GM12872 (cell line): ENCODE data around the gene RETREG2.

ENCODE experiments used
- CTCF ChIP-seq: IDR thresholded peaks from 3 replicates; pipeline ENCODE4 v1.5.1; 2011; ENCODE audit warnings: low read depth, mild to moderate bottlenecking, low read length, moderate library complexity; ENCODE audit not compliant: insufficient read depth

The RETREG2 gene

GRCh38 chr2:219182331-219183150 lies 4.5 kb downstream of the RETREG2 start:
- no peak for TF ChIP-seq CTCF

GRCh38 chr2:219183151-219183772 lies 5.2 kb downstream of the RETREG2 start:
- TF ChIP-seq CTCF: no peak

- no peak for TF ChIP-seq CTCF
These were observed 6.0 kb downstream of the RETREG2 start for GRCh38 chr2:219184121-219184520.

- TF ChIP-seq CTCF: no peak
These were observed 8.8 kb downstream of the RETREG2 start for GRCh38 chr2:219186754-219187456.

- no peak for TF ChIP-seq CTCF
These were observed 19.3 kb downstream of the RETREG2 start for GRCh38 chr2:219197388-219197787.

GRCh38 chr2:219198974-219199373 lies 20.9 kb downstream of the RETREG2 start:
- no peak for TF ChIP-seq CTCF

GRCh38 chr2:219199470-219200211 lies 21.6 kb downstream of the RETREG2 start:
- TF ChIP-seq CTCF: no peak
